Trophoblast cell (in vitro differentiated cells and primary cell): Measurements from ENCODE around the gene CYP24A1. TPM values are rescaled to one million over a fixed set of nuclear protein-coding genes. Genes with fewer than 3 reads are reported as not detected.

Source experiments
- DNase-seq, 2 donors: peaks; one replicate each; pipeline ENCODE4 v3.0.0-alpha.2; 2016
- H2AFZ ChIP-seq: 2 replicates; pipeline ENCODE4 v1.6.1; 2013; ENCODE audit warnings: low read length, moderate library complexity, mild to moderate bottlenecking; ENCODE audit not compliant: insufficient read depth, poor library complexity
- H2AK5ac ChIP-seq: 2 replicates; pipeline ENCODE4 v1.6.1; 2013; ENCODE audit warnings: mild to moderate bottlenecking, low read length
- H2BK120ac ChIP-seq: 2 replicates; pipeline ENCODE4 v1.6.1; 2013; ENCODE audit warnings: low read length, mild to moderate bottlenecking, moderate library complexity; ENCODE audit not compliant: insufficient read depth, poor library complexity
- H2BK12ac ChIP-seq: 2 replicates; pipeline ENCODE4 v1.6.1; 2013; ENCODE audit warnings: mild to moderate bottlenecking, low read length, moderate library complexity
- H2BK5ac ChIP-seq: 2 replicates; pipeline ENCODE4 v1.6.1; 2013; ENCODE audit warnings: low read length, low read depth, moderate library complexity, mild to moderate bottlenecking; ENCODE audit not compliant: poor library complexity
- H3K14ac ChIP-seq: 2 replicates; pipeline ENCODE4 v1.6.1; 2013; ENCODE audit warnings: mild to moderate bottlenecking, low read length
- H3K18ac ChIP-seq: 2 replicates; pipeline ENCODE4 v1.6.1; 2013; ENCODE audit warnings: mild to moderate bottlenecking, low read length
- H3K23ac ChIP-seq: 2 replicates; pipeline ENCODE4 v1.6.1; 2013; ENCODE audit warnings: low read length
- H3K27ac ChIP-seq: 2 replicates; pipeline ENCODE4 v1.5.1; 2013; ENCODE audit warnings: low read depth, mild to moderate bottlenecking, inconsistent platforms, low read length, moderate library complexity
- H3K27me3 ChIP-seq: 2 replicates; pipeline ENCODE4 v1.6.1; 2013; ENCODE audit warnings: inconsistent platforms, mild to moderate bottlenecking, low read length, moderate library complexity; ENCODE audit not compliant: insufficient read depth
- H3K36me3 ChIP-seq, 2 experiments: 1 replicate in 1 of 2; 2 replicates in 1 of 2; pipeline ENCODE4 v1.6.1; 2013; ENCODE audit warnings: low read length in 2 of 2, mild to moderate bottlenecking in 2 of 2, moderate library complexity in 1 of 2; ENCODE audit not compliant: insufficient read depth in 2 of 2, control insufficient read depth in 1 of 2
- H3K4ac ChIP-seq: 2 replicates; pipeline ENCODE4 v1.6.1; 2013; ENCODE audit warnings: low read depth, mild to moderate bottlenecking, low read length, moderate library complexity
- H3K4me1 ChIP-seq, 2 experiments: 1 replicate in 1 of 2; 2 replicates in 1 of 2; pipeline ENCODE4 v1.6.1; 2013; ENCODE audit warnings: low read length in 2 of 2, mild to moderate bottlenecking in 2 of 2, moderate library complexity in 1 of 2; ENCODE audit not compliant: insufficient read depth in 2 of 2, control insufficient read depth in 1 of 2
- H3K4me2 ChIP-seq: 2 replicates; pipeline ENCODE4 v1.6.1; 2013; ENCODE audit warnings: inconsistent platforms, mild to moderate bottlenecking, low read length, moderate library complexity
- H3K4me3 ChIP-seq: 2 replicates; pipeline ENCODE4 v1.5.1; 2013; ENCODE audit warnings: mild to moderate bottlenecking, low read depth, low read length, inconsistent platforms
- H3K79me1 ChIP-seq: one replicate; pipeline ENCODE4 v1.6.1; 2013; ENCODE audit warnings: low read length
- H3K79me2 ChIP-seq: 2 replicates; pipeline ENCODE4 v1.6.1; 2013; ENCODE audit warnings: low read length, mild to moderate bottlenecking; ENCODE audit not compliant: control insufficient read depth, insufficient read depth, poor library complexity
- H3K9ac ChIP-seq: 2 replicates; pipeline ENCODE4 v1.6.1; 2013; ENCODE audit warnings: mild to moderate bottlenecking, low read length
- H3K9me3 ChIP-seq: 2 replicates; pipeline ENCODE4 v1.6.1; 2013; ENCODE audit warnings: low read depth, mild to moderate bottlenecking, control low read depth, inconsistent platforms, low read length; ENCODE audit not compliant: insufficient read depth
- H4K12ac ChIP-seq: 2 replicates; pipeline ENCODE4 v1.6.1; 2013; ENCODE audit warnings: low read depth, mild to moderate bottlenecking, low read length, moderate library complexity
- H4K8ac ChIP-seq: 2 replicates; pipeline ENCODE4 v1.6.1; 2013; ENCODE audit warnings: low read depth, mild to moderate bottlenecking, low read length, moderate library complexity
- H4K91ac ChIP-seq: one replicate; pipeline ENCODE4 v1.6.1; 2013; ENCODE audit warnings: low read depth, mild to moderate bottlenecking, low read length, moderate library complexity
- WGBS: extraction: QIAGEN DNeasy Blood & Tissue Kit; methylation state at CpG from one replicate; pipeline ENCODE4 v1.1.7; 2013; ENCODE audit warnings: missing lambda C conversion rate; ENCODE audit not compliant: insufficient read length, insufficient coverage; ENCODE audit errors: extremely low coverage; 5-methylcytosine and 5-hydroxymethylcytosine counted together
- polyA plus RNA-seq: library from polyadenylated mRNA; stranded (reverse); fragments of 200-250 nt; gene quantifications from 2 replicates; pipeline ENCODE4 v1.2.3, GENCODE V29; 2013

The CYP24A1 gene
- 4.6 and 4.7 TPM in 2 replicates for polyA plus RNA-seq

- no peak within 1 kb of the TSS for H2AK5ac ChIP-seq
- WGBS, result no CpG with 5 or more reads among the region's 61 CpGs
- H4K8ac ChIP-seq, result no peak within 1 kb of the TSS
Measured at GRCh38 chr20:54173653-54174456, at the start of gene CYP24A1. Gene CYP24A1 (minus strand): TSS chr20:54173986. CDS start chr20:54173579, 407 bp downstream.

GRCh38 chr20:54223285-54223684 is 49.5 kb upstream of the CYP24A1 start:
- no peak overlapping the region for H3K23ac ChIP-seq
- peak overlapping the region; percentile 38 for H3K14ac ChIP-seq
- H3K79me1 ChIP-seq, result peaks cover 7% of the 10 kb centered on the region
- H4K8ac ChIP-seq, result peak overlapping the region; percentile 3
- no peaks in the 10 kb centered on the region for H3K79me2 ChIP-seq
- H3K27me3 ChIP-seq, result no peaks in the 10 kb centered on the region
- DNase-seq, result no peak
- peak overlapping the region; percentile 72 for H4K91ac ChIP-seq
- peaks cover 8 to 18% of the 10 kb centered on the region in 2 experiments for H3K4me1 ChIP-seq
- WGBS, result no CpG with 5 or more reads among the region's 5 CpGs
- H3K4ac ChIP-seq, result no peak overlapping the region
- no peak overlapping the region for H3K9ac ChIP-seq
- H2AK5ac ChIP-seq, result peak overlapping the region; percentile 71
- H3K36me3 ChIP-seq, result peaks cover 0 to 6% of the 10 kb centered on the region in 2 experiments
- peak overlapping the region; percentile 85 for H2BK12ac ChIP-seq
- no peak overlapping the region for H2AFZ ChIP-seq
- peak overlapping the region; percentile 9 for H3K18ac ChIP-seq
- H2BK5ac ChIP-seq, result peak overlapping the region; percentile 23
- H4K12ac ChIP-seq, result peak overlapping the region; percentile 27
- H3K27ac ChIP-seq, result peak overlapping the region; percentile 8
- no peak overlapping the region for H3K4me2 ChIP-seq
- H2BK120ac ChIP-seq, result peak overlapping the region; percentile 12
- no peak overlapping the region for H3K4me3 ChIP-seq
- H3K9me3 ChIP-seq, result no peaks in the 10 kb centered on the region

More at GRCh38 chr20:54173653-54174456, at the start of gene CYP24A1:
- Histone ChIP-seq H3K79me2 (no peaks in the 10 kb centered on the region), H3K27me3 (peaks cover 33% of the 10 kb centered on the region), H3K36me3 (no peaks in the 10 kb centered on the region), H2BK120ac (no peak within 1 kb of the TSS), H3K4me1 (peaks cover 17 to 22% of the 10 kb centered on the region in 2 experiments), H2BK5ac (no peak within 1 kb of the TSS), H2BK12ac (no peak within 1 kb of the TSS), H3K9ac (no peak within 1 kb of the TSS), H3K18ac (no peak within 1 kb of the TSS), H3K4ac (no peak within 1 kb of the TSS), H3K23ac (no peak within 1 kb of the TSS), H3K79me1 (no peaks in the 10 kb centered on the region), H3K4me2 (peak within 1 kb of the TSS; percentile 47), H3K27ac (no peak within 1 kb of the TSS), H2AFZ (peak within 1 kb of the TSS; percentile 37), H3K4me3 (peak within 1 kb of the TSS; percentile 41), H3K14ac (no peak within 1 kb of the TSS), H4K12ac (no peak within 1 kb of the TSS), H3K9me3 (peaks cover 4% of the 10 kb centered on the region), H4K91ac (no peak within 1 kb of the TSS)
- DNase-seq, result peak; percentile 7 to 38

GRCh38 chr20:54221996-54222890 is 48.5 kb upstream of the CYP24A1 start:
- Histone ChIP-seq H3K18ac (peak overlapping the region; percentile 11), H3K4me2 (no peak overlapping the region), H2AFZ (peak overlapping the region; percentile 64), H3K27me3 (no peaks in the 10 kb centered on the region), H3K14ac (no peak overlapping the region), H2BK5ac (no peak overlapping the region), H3K9me3 (no peaks in the 10 kb centered on the region), H4K8ac (peak overlapping the region; percentile 62), H4K91ac (peak overlapping the region; percentile 77), H2BK120ac (peak overlapping the region; percentile 91), H3K79me2 (no peaks in the 10 kb centered on the region), H3K23ac (no peak overlapping the region), H3K9ac (no peak overlapping the region), H2AK5ac (peak overlapping the region; percentile 92), H3K36me3 (peaks cover 2 to 8% of the 10 kb centered on the region in 2 experiments), H3K4me1 (peaks cover 8 to 18% of the 10 kb centered on the region in 2 experiments), H3K4me3 (no peak overlapping the region), H3K27ac (no peak overlapping the region), H3K4ac (no peak overlapping the region), H4K12ac (no peak overlapping the region), H2BK12ac (peak overlapping the region; percentile 73), H3K79me1 (peaks cover 8% of the 10 kb centered on the region)
- no CpG with 5 or more reads among the region's 17 CpGs for WGBS
- DNase-seq, result no peak

GRCh38 chr20:54221353-54221752 is 47.6 kb upstream of the CYP24A1 start:
- WGBS, result no CpG with 5 or more reads among the region's 4 CpGs
- Histone ChIP-seq H3K27ac (no peak overlapping the region), H3K4me3 (no peak overlapping the region), H3K23ac (no peak overlapping the region), H3K9me3 (no peaks in the 10 kb centered on the region), H4K12ac (no peak overlapping the region), H3K79me2 (no peaks in the 10 kb centered on the region), H3K4me2 (no peak overlapping the region), H3K36me3 (peaks cover 8 to 13% of the 10 kb centered on the region in 2 experiments), H4K8ac (no peak overlapping the region), H2AK5ac (no peak overlapping the region), H2BK5ac (no peak overlapping the region), H3K4me1 (peaks cover 8 to 18% of the 10 kb centered on the region in 2 experiments), H3K14ac (no peak overlapping the region), H2BK120ac (no peak overlapping the region), H3K9ac (no peak overlapping the region), H2BK12ac (no peak overlapping the region), H3K79me1 (peaks cover 8% of the 10 kb centered on the region), H3K27me3 (no peaks in the 10 kb centered on the region), H3K4ac (no peak overlapping the region), H2AFZ (no peak overlapping the region), H4K91ac (no peak overlapping the region), H3K18ac (no peak overlapping the region)
- DNase-seq, result peak; percentile 59 to 78
